HG03442 (cell line): ENCODE data around the gene CD300LG.
"Not testable (repeated sequence)": the region's sequence is repeated elsewhere in the genome, so short reads cannot be mapped to it uniquely, and the experiment has no call there.

Experiments
- ATAC-seq: cut with Tn5 transposase; IDR thresholded peaks from one replicate; pipeline ENCODE4 v1.9.1; 2021; ENCODE audit warnings: mild to moderate bottlenecking, moderate library complexity; ENCODE audit not compliant: unreplicated experiment

CD300LG gene

DNA sequence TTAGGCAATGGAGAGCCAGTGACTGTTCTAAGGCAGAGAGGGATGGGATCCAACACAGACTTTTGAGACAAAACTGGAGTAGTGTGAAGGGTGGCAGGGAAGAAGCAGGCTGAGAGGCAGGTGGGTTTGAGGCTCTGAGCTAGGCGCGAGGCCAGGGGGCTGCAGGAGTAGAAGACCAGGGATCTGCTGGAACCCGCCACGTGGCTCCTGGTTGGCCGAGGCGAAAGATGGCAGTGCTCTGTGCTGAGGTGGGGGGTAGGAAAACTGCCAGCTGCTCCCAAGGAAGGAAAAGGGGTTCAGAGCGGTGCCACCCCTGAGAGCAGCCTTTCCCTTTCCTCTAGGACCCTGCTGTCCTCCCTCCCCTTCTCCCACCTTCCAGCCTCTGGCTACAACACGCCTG lies 5.6 kb downstream of the CD300LG start:
- no peak for ATAC-seq

DNA sequence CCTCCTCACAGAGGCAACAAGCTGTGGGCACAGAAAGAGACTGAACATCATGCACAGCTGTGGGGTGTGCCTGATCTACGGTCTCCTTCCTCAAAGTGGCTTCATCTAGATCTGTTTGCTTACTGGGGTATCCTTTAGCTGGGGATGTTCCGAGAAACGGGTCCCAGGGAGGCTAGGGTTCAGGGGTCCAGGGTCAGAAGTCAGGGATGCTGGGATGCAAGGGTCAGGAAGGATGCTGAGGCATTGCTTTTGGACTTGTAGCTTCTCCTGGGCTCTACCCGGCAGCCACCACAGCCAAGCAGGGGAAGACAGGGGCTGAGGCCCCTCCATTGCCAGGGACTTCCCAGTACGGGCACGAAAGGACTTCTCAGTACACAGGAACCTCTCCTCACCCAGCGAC lies 6.6 kb downstream of the CD300LG start:
- ATAC-seq = no peak

GRCh38 chr17:43854498-43854897 lies 7.5 kb downstream of the CD300LG start:
- no peak for ATAC-seq

- no peak for ATAC-seq
Measured at GRCh38 chr17:43855061-43855460, 8.1 kb downstream of the CD300LG start.

DNA sequence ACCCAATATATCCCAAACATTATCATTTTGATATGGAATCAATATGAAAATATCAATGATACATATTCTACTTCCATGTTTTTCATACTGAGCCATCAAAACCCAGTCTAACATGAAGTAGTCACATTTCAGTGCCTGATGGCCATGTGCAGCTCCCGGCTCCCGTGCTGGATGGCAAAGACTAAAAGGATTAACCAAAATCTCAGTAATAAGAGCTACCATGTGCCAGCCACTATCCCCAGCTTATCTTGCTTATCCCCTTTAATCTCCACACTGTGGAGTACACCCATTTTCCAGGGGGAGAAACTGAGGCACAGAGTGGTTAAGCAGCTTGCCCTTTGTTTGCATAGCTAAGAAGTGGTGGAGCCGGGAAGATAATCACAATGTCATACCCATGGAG lies 9.2 kb downstream of the CD300LG start:
- ATAC-seq = no peak

GRCh38 chr17:43857141-43857540 lies 10.2 kb downstream of the CD300LG start:
- ATAC-seq = no peak

GRCh38 chr17:43857957-43858600 lies 11.1 kb downstream of the CD300LG start:
- no peak for ATAC-seq

GRCh38 chr17:43860077-43860725 lies 13.2 kb downstream of the CD300LG start:
- ATAC-seq = no peak

DNA sequence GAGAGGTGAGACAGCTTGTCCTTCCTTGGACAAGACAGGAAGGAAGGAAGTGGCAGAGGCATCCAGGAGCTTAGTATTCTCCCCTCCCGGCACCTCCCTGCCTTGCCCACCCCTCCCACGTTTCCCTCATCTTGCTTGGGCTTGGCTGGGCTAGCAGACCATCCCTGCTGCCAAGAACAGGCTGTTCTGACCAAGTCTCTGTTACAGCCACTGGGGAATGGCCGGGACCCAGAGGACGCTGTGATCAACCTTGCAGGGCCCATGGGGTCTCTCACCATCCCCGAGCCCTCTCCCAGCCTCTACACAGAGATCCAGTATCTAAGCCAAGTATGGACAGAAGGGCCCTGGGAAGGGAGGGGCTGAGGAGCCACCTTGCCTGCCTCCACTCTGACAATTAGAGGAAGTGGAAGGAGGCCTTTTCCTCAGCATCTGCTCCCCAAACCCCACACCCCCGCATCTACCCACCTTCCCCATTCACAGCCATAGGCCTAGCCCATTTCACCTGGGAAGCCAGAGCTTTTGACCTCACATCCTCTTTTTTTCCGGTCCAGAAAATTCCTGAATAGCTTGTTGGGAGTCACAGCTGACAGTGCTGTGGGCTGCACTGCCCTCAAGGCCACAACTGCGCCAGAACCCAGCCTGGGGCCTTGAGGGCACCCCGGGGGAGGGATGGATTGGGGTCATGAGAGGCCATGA lies 14.1 kb downstream of the CD300LG start:
- ATAC-seq = no peak

GRCh38 chr17:43861960-43862359 lies 15.0 kb downstream of the CD300LG start:
- ATAC-seq = no peak

- ATAC-seq = no peak
Measured at GRCh38 chr17:43864161-43864984, 17.4 kb downstream of the CD300LG start.

DNA sequence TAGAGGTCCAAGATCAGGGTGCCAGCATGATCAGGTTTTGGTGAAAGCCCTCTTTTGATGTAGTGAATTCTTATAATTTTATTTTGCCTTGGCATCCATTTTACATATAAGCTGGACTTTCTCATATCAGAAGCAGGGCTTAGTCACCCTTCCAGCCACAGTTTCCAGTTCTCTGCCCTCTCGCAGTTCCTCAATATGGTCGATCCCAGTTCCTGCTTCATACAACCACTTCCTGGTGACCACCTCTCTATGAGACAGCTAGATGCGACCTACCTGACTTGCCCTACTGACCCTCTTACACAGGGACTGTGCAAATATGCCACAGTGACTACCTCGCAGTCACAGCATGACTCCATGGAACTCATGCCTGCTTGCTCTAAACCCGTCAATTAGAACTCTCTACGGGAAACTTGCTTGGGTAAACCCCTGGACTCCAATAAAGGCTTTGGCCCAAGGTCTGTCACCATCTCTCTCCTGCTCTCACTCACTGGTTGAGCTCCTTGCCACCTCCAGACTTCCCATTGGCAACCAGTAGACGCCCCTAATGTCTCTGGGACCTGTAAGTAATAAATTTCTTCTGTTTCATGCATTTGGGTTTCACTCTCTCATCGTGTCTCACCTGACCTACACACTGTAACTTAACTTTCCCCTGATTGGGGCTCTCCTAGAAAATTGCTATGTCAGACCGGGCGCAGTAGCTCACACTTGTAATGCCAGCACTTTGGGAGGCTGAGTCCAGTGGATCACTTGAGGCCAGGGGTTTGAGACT lies 21.4 kb downstream of the CD300LG start:
- no peak for ATAC-seq

DNA sequence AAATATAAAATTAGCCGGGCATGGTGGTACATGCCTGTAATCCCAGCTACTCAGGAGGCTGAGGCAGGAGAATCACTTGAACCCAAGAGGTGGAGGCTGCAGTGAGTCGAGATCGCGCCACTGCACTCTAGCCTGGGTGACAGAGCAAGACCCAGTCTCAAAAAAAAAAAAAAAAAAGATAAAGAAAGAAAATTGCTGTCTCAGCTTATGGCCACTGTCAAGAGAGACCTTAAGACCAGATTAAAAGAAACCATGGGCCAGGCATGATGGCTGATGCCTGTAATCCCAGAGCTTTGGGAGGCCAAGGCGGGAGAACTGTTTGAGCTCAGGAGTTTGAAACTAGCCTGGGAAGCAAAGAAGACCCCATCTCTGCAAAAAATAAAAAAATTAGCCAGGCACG lies 22.1 kb downstream of the CD300LG start:
- ATAC-seq = not testable (repeated sequence)

- no peak for ATAC-seq
Measured at GRCh38 chr17:43871946-43872690, 25.1 kb downstream of the CD300LG start.

- ATAC-seq = no peak
Measured at GRCh38 chr17:43873091-43873490, 26.1 kb downstream of the CD300LG start.

- no peak for ATAC-seq
Measured at GRCh38 chr17:43873815-43874214, 26.8 kb downstream of the CD300LG start.

DNA sequence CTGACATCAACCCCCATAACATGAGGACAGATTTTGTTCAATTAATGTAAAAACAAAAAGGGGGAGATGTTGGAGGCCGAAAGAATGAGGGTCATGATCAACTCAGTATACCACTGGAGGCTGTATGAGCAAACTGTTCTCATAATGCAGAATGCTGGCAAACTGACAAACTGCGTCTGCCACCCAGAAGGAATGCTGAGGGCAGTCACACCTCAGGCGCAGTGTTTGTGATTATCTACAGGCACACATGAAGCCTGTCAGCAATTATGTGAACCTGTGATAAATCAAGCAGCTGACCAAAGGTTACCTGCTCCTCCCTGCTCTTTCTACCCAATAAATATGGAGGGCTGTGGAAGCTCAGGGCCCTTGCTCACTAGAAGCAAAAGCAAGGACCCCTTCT lies 27.3 kb downstream of the CD300LG start:
- no peak for ATAC-seq

DNA sequence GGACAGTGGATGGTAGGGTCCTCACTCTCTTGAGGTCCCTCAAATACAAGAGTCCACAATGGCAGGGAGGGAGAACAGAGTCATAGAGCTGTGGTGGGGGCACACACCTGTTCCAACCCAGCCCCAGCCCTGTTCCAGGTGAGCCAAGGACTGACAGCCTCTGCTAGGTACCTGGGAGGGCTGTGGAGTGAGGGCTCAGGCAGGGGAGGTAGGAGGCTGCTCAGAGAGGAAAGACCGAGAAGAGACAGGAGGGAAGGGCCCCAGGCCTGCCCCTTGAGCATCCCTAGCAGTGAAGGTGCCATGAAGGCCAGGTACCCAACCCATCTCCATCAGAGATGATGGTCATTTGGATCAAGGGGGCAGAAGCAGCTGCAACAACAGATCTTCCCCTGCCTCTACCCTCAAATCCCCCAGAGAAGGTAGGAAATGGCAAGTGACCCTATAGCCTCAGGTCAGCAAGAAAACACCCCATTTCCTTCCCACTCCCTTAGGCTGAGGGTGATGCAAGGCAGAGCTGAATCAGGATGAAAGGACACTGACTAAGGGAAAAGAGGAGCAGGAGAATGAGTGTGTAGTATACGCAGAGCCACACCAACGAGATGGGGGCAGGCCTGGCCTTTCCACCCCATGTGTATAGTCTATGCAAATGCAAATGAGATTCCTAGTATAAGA lies 28.6 kb downstream of the CD300LG start:
- ATAC-seq = no peak

DNA sequence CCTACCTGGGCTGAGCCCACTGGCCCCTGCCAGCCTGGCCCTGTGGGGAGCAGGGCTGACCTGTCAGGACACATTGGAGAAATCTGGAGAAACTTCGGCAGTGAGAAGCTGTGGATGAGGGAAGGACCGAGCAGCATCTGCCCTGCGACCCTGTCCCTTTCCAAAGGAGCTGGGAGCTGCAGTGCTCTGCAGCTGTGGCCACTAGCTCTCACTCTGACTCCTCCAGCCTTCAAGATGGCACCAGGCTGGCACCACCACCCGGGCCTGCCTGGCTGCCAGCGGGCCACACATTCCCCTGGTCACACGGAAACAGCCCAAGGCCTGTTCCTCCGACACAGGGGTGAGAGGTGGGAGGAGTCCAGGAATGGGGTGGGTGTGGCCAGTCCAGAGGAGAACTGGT lies 30.1 kb downstream of the CD300LG start:
- no peak for ATAC-seq
